ENCODE results near the gene PANX2.

The PANX2 gene

GRCh38 chr22:50171319-50171964, 911 bp downstream of the PANX2 start:
- DNase-seq (ENCODE audit: low spot score) = no peak

GRCh38 chr22:50171965-50172421, 1.5 kb downstream of the PANX2 start:
- no peak for DNase-seq (ENCODE audit: low spot score)

GRCh38 chr22:50173311-50173982, 2.9 kb downstream of the PANX2 start:
- no peak for DNase-seq (ENCODE audit: low spot score)

DNA sequence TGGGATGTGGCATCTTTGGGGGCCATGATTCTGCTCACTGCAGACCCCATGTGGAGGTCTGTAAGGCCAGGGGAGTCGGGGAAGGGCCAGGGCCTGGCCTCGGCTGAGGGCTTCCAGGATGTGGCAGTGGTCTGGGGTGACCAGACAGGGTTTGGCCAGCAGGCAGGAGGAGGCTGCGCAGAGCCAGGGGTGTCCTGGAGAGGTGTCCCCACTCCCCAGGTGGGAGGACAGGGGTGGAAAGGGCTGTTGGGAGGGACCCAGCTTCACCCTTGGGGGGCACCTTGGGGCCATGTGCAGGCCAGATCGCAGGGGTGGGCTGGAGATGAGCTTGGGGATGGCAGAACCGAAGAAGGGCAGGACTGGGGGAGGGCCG, 3.4 kb downstream of the PANX2 start:
- no peak for DNase-seq (ENCODE audit: low spot score)

GRCh38 chr22:50174382-50175190, 4.1 kb downstream of the PANX2 start:
- no peak for DNase-seq (ENCODE audit: low spot score)

DNA sequence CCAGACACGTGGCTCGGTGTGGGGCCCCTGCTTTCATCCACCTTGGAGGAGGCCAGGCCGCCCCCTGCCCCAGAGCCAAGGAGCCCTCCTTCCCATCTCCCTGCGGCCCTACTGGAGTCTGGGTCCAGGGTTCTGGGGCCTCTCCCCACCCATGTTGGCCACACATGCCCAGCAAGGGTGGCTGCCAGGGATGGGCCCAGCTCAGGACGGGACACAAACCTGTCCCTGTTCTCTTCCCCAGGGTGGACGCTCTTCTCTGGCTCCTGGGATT, 4.6 kb downstream of the PANX2 start:
- no peak for DNase-seq (ENCODE audit: low spot score)

DNA sequence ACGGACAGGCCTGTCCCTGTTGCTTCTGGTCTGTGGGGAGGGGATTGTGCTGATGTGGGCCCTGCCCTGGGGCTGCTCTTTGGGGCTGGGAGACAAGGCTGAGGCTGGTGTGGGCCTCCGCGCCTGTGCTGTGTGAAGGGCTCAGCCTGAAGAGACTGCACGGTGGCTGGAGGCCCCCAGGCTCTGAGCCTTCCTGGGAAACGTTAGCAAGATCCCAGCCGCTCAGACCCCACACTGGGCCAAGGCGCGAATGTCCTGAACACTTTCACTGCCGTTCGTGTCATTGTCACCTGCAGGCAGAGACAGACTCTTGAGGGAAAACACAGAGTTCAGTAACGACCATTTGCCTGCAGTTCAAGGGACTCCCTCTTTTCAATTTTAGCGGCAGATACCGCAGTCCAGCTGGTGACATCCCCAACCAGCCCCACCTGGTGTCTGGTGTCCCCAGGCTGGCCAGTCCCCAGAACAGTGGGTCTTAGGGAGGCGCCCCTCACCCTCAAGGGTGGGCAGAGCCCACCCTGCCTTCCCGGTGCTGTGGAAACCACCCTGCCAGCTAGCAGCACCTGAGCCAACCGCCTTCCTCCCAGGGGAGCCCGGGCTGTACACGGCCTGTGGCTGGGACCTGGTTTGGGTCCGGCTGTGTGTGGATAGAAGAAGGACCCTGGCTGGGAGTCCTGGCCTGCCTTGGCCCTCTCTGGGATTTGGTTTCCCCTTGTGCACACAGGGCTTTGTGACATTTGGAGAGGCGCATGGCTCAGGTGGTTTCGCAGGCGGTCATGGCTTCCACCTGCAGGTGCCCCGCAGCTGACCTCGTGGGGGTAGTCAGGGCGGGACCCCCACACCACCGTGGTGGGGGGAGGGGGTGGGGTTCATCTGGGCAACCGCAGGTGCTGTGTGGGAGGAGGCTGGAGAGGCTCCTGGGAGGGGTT, 5.7 kb downstream of the PANX2 start:
- DNase-seq (ENCODE audit: low spot score) = no peak

GRCh38 chr22:50176850-50177536, 6.5 kb downstream of the PANX2 start:
- DNase-seq (ENCODE audit: low spot score) = no peak

DNA sequence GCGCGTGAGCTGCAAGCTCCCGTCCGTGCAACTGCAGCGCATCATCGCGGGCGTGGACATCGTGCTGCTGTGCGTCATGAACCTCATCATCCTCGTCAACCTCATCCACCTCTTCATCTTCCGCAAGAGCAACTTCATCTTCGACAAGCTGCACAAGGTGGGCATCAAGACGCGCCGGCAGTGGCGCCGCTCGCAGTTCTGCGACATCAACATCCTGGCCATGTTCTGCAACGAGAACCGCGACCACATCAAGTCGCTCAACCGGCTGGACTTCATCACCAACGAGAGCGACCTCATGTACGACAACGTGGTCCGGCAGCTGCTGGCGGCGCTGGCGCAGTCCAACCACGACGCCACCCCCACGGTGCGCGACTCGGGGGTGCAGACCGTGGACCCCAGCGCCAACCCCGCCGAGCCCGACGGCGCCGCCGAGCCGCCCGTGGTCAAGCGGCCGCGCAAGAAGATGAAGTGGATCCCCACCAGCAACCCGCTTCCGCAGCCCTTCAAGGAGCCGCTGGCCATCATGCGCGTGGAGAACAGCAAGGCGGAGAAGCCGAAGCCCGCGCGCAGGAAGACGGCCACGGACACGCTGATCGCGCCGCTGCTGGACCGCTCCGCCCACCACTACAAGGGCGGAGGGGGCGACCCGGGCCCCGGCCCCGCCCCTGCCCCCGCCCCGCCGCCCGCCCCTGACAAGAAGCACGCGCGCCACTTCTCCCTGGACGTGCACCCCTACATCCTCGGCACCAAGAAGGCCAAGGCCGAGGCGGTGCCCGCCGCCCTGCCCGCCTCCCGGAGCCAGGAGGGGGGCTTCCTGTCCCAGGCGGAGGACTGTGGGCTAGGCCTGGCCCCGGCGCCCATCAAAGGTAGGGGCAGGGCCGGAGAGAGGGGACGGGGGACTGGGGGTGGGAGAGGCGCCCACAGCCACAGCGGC, 7.3 kb downstream of the PANX2 start:
- no peak for DNase-seq (ENCODE audit: low spot score)

GRCh38 chr22:50178471-50178864, 7.9 kb downstream of the PANX2 start:
- DNase-seq (ENCODE audit: low spot score) = no peak

- no peak for DNase-seq (ENCODE audit: low spot score)
Observed at GRCh38 chr22:50178871-50179869, 8.6 kb downstream of the PANX2 start.

- DNase-seq (ENCODE audit: low spot score) = no peak
Observed at GRCh38 chr22:50179937-50180726, 9.6 kb downstream of the PANX2 start.

DNA sequence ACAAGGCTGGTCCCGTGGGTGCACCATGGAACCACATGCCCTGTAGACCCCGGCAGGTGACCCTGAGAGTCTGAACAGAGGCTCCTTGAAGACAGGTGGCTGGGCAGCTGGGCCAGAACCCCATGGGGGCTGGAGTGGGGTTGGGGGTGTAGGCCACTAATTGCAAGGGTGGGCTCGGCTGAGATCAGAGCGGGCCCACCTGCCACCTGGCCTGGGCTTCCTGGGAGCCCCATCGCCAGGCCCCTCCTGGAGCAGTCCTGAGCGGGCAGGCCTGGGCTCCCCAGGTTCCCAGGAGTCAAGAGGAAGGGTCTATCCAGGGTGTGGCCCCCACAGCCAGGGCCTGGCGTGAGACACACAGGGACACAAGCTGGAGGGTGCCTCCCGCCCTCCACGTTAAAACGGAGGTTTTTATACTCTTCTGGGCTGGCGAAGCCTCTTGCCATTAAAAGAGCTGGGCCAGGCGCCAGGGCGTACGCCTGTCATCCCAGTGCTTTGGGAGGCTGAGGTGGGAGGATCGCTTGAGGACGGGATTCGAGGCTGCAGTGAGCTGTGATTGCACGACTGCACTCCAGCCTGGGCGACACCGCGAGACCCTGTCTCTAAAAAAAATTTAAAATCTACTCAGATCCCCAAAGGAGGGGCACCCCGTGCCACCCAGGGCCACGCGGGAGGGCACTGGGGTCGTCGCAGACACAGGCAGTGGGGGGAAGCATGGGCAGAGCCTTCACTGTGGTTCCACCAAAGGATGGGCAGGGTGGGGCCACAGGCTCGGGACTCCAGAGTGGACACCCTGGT, 10.4 kb downstream of the PANX2 start:
- no peak for DNase-seq (ENCODE audit: low spot score)

- DNase-seq (ENCODE audit: low spot score) = no peak
Observed at GRCh38 chr22:50182176-50183081, 11.9 kb downstream of the PANX2 start.

DNA sequence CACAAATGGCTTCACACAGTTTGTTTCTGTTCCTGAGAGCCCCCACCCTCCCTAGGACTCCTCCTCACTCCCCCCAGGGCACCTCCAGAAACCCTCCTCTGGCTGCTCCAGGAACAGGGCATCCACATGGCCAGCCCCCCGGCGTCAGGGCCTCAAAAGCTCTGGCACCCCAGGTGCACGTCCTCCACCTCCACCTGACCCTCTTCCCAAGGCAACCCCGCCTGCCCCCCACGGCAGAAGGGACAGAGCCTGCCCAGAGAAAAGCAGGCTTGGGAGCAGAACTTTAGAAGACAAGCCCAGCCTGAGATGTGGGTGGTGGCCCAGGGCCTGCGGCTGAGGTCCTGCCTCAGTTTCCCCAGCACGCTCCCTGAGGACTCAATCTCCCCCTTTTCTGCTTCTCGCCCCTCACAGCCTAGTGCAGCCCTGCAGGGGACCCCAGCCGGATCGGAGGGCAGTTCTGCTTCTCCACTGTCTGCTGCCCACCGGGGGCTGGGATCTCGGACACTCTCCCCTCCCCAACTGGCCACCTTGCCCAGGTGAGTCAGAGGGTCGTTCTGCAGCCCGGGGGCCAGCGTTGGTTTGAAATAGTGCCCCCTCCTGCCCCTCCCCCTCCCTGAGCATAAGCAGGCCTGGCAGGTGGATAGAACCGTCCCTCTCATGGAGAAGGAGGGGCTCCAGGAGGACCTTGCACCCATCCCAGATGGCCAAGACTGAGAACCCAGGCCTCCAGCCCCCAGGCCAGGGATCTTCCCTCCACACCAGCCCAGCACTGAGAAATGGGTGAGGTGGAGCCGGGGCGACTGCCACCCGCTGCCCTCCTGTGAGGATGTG, 12.8 kb downstream of the PANX2 start:
- DNase-seq (ENCODE audit: low spot score) = no peak

Measured in LoVo (cell line).